ENCODE data around the gene MYO3B.
"Not testable (repeated sequence)": the region's sequence is repeated elsewhere in the genome, so short reads cannot be mapped to it uniquely, and the experiment has no call there.

The MYO3B gene

DNA sequence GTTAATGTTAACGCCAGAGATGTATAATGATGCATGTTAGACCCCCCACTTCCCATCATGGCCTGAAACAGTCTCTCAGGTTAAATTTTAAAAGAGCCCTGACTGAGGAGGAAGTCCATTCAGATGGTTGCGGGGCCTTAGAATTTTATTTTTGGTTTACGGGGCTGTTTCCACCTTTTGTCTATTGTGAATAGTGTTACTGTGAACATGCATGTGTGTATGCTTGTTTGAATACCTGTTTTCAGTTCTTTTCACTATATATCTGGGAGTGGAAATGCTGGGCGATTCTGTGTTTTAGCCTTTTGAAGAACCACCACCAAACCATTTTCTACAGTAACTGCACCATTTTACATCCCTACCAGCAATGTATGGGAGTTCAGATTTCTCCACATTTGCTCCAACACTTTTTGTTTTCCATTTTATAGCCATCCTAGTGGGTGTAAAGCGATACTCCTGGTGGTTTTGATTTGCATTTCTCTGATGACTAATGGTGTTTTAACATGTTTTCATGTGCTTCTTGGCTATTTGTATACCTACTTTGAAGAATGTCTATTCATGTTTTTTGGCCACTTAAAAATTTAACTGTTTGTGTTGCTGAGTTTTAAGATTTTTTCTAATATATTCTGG lies 133.0 kb downstream of the MYO3B start:
- DNase-seq = no peak

DNA sequence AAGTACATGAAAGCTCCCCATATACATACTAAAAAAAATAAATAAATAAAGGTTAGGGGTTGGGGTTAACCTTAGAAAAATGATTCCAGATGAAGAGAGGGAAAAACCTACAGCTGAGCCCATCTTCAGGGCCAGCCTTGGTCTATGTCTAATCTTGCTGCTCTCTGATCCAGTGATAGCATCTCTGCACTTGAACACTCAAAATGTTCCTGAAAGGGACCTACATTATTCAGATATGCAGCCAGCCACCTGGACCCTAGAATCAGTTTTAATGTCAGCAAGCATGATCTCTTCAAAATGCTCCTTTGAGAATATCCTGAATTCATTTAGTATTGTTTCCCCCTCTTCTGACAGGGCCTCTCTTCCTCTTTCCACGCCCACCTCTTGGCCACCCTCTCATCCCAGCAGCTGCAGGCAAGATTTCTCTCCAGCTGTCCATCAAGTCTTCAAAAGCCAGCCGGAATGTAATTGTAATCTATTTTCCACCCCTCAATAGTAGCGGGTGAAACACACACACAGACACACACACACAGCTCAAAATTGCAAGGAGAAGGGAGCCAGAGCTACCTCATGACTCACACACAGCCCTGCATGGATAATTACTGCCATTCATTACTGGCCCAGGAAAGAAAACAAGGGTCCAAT lies 135.5 kb downstream of the MYO3B start:
- DNase-seq = no peak

DNA sequence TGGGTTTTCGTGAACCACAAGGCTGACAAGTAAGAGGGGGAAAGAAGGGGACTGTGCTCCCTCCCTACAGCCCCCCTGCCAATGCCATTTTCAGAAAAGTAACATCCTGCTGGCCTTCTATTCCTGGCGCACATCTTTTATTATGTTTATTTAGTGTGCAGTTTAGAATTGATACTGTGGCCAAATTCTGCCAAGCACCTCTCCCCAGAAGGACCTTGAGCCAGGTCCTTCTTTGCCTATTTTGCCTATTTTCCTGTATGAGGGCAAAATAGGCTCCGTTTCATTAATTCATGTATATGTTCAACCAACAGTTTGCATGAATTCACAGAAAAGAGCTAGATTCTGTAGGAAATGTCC lies 136.0 kb downstream of the MYO3B start:
- DNase-seq = no peak

DNA sequence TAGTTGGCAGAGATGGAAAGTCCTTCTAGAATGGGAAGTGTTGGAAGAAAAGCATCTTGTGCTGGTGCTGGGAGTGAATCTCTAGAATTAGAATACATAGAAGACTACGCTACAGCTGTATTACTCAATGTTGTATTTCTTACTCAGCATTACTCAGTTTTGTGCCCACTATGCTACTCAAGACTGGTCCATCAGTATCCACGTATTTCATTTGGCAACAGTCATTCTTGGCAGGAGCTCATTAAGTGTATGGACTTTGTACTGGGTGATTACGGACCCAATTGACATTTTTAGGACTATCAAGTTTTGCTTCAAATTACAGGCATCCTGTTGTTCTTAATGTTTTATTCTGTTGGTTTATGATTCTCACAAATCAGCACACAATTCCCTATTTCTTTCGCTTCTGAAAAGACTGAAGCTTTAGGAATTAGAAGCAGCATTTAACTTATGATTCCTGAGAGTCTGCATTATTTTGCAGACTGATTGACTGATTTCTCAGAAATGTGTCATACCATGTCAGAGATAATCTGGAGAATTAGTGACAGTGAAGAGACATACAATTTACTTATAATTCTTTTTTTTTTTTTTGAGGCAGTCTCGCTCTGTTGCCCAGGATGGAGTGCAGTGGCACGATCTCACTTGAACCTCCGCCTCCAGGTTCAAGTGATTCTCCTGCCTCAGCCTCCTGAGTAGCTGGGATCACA lies 136.9 kb downstream of the MYO3B start:
- no peak for DNase-seq

DNA sequence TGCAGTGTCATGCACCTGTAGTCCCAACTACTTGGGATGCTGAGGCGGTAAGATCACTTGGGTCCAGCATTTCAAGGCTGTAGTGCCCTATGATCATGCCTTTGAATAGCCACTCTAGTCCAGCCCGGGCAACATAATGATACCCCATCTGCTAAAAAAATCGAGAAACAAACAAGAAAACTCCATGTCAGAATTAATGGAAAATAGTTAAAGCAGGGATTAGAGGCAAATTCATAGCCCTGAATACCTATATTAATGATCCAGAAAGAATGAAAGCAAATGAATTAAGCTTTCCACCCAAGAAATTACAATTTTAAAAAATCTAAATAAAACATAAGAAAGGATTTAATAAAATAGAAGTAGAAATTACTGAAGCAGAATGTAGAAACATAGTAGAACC lies 143.0 kb downstream of the MYO3B start:
- DNase-seq = no peak

DNA sequence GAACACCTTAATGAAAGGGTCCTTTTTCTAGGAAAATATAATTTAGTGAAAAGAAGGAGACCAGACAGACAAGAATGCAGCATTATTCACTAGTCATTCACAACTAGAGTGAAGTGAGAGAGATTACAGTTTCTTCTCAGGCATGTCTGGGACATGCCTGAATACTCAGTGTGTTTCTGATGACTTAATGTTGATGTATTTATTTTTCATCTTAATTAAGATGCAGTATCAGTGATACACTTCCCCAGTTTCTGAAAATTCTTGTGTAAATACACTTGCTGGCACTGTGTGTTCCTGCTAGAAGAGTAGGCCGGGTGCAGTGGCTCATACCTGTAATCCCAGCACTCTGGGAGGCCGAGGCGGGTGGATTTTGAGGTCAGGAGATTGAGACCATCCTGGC lies 143.6 kb downstream of the MYO3B start:
- no peak for DNase-seq

DNA sequence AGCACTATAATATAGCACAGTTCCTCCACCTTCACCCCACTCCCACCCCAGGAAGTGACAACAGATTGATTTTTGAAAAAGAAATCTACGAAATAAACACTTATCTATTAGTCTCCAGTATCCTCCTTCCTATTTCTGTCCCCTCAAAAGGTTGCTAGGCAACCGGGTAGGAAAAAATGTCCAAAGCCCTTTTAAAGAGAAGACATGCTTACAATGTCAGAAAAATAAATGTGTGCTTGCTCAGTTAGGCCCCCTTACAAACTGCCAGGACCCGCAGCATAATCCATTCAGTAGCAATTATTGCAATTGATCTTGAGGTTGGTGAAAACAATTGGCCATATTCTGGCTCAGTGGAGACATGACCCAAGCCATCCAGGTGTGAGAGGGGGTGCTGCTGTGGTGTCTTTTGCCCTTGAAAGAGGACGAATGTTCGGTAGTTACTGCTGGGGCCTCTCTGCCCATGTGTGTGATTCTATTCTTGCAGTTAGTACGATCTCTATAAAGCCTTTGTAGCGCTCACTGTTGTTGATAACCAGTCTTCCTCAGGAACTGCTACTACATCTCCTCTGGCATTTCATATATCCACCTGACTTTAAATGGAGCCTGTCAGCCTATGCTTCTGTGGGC lies 144.3 kb downstream of the MYO3B start:
- no peak for DNase-seq

DNA sequence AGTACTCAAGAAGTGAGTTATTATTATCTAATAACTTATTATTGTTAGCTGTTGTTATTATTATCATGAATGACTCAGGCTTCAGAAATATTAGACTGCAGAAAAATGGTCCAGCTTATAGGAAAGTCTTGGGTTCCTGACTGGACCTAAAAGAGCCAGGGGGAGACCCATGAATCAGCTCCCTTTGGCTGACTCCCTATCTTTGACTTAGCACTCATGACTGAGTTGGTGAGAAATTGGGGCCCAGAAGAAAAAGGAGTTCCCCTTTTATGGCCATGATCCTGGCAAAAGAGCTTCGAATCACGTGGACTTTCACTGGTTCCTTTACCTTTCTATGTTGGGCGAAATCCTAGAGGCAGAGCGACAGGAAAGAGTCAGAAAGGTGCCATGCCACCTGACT lies 145.8 kb downstream of the MYO3B start:
- DNase-seq = no peak

DNA sequence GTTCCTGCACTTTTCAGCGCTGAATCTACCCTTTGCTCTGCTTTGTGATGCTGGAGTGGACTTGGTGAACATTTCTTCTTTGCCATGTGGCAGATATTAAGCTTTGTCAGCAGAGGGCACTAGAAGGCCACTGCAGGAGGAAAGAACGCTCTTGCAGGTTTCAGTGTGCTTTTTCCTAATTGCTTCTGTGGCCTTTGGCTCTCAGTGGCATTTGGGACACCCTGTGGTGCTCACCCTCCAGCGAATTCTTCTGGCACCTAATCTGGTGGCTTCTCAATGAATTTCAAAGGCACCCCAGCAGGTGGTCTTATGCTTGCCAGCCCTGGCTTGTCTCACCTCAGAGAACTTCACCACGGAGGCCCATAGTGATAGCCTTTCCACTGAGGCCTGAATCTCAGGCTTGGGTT lies 146.7 kb downstream of the MYO3B start:
- no peak for DNase-seq

DNA sequence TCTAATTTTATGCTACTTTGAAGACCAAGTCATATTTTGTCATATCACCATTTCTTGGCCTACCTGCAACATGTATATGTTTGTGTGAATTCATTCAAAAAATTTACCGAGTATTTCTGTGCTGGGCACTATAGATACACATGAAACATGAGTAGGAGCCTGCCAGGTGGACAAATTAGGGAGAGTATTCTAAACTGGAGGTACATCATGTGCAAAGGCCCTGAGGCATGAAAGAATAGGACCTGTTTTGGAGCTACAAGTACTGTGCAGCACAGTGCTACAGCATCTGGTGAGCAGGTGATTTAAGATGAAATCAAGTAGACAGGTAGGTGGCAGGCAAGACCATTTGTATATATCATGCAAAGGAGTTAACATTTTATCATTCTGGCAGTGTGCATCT lies 152.9 kb downstream of the MYO3B start:
- DNase-seq = no peak

DNA sequence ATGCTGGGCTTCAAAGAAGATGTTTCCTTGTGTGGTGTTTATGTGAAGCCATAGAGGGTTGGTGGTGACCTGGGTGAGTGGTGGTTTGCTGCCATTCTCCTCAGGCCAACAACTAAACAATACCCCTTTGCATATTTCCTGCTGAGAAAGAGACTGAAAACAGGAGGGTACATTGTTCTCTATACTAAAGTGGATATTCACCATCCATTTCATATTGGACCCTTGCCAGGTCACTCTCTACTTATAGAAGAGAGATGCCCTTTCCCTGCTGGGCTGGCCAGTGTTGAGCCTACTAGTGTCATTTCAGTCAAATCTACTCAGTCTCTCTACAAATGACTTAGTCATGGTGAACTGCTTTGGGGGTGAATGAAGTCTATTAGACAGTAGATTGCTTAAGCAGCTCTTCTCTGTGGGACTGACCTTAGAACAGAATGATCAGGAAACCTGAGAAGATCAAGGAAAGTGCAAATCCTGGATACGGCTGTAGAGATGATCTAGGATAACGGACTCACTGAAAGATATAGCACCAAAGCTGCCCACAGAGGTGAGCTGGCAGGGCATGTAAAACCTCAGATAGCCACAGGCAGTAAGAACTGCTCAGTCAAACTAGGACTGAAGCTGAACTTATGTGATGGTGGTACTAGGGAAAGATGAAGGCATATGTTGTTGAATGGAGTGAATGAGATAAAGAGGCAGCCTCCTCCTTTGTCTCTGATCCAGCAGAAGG lies 154.9 kb downstream of the MYO3B start:
- no peak for DNase-seq

DNA sequence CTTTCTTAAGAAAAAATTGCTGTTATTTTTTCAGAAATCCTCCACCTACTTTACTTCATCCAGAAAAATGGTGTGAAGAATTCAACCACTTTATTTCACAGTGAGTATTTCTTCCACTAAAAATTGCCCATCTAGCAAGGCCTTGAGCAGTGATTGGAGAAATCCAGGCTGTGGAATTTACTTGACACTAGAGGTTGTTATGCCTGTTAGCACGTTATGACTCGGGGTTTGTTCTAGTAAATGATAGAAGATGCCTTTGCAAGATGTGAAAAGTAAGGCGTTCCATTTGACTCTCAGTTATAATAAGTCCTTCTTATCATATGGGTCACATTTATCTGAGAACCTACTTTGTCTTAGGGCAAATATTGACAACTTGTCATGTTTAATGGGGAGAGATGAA lies 157.4 kb downstream of the MYO3B start:
- no peak for DNase-seq

DNA sequence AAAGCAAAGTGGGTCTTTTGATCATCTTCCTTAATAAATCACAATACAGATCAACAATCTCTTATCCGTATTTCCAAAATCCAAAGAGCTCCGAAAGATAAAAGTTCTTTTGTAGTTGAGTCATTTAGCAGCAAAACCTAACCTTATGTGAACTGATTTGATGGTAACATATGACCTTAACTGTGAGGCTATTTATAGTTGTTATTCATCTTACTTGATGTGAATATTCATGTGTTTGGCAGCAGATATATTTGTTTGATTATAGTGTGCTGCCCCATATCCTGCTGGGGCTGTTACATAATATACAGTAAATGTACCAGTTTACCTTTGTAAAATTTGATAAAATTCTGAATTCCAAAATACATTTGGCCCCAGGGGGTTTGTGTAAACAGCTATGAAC lies 158.5 kb downstream of the MYO3B start:
- DNase-seq = no peak

DNA sequence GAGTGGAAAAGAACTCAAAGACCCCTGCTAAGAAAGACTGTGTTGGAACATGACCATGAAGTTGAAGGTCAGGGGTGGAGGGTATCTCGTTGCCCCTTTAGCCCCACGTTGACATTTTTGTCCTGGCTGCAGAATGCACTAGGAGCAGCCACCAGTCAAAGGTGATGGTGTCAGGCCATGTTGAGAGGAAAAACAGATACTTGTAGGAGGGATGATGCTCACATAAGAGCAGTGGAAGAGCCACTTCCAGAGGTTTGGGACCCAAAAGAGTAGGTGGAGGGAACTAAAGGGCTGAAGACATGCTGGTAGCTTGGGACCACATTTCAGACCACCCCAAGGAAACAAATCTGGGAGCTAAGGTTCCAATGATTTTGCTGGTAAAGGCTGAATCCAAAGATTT lies 159.0 kb downstream of the MYO3B start:
- no peak for DNase-seq

DNA sequence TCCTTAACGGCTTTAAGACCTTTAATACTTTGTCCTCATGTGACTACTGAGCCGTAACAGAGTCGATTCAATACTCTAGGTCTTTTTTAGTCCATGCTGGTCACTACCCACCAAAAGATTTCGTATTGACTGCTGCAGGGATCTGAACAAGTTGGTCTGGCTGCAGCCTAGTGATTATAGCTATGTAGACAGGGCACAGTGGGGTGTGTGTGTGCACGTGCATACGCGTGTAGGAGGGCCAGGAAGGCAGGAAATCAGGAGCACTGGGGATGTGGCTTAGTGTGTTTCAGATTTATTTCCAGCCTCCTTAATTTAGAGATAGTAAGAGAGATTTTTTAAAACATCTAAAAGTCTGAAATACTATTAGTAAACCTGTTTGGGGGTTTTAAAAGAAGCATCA lies 161.4 kb downstream of the MYO3B start:
- no peak for DNase-seq

DNA sequence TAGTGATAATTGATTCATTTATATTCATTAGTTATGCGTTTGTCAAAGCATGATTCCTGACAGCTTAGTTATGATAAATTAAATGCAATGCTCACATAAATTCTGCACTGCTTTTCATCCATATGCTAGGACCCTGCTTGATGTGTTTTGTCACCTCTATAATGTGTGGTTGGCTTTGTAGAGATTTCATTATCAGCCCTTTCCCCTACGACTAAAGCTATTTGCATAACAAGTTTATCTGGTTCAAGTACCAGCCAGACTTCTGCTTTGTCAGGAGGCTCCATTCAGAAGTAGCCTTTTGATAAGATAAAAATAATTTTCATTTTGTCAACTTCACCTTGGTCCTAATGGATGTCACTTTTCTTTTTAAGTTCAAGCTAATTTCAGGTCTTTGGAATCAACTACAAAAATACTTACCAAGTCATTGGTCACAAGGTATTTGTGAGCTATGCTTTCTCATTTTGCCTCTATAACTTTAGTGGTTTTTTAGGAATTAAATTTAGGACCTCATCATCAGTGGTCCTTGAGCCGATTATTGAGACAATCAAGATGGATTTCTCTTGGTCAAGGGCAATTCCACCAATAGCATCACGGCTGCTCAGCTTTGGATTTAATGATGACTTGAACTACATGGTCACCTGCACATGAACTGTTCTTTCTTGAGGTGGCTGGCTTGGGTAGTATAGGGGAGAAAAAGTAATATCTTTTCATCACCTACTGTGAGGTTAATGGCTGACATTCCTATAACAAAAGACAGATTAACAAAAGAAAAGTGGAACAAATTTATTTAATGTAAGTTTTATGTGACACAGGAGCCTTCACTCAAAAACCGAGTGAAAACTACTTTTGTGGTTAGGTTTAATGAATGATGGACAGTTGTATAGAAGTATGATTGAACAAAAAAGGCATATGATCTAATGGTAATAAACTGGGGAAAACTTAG lies 162.1 kb downstream of the MYO3B start:
- no peak for DNase-seq

DNA sequence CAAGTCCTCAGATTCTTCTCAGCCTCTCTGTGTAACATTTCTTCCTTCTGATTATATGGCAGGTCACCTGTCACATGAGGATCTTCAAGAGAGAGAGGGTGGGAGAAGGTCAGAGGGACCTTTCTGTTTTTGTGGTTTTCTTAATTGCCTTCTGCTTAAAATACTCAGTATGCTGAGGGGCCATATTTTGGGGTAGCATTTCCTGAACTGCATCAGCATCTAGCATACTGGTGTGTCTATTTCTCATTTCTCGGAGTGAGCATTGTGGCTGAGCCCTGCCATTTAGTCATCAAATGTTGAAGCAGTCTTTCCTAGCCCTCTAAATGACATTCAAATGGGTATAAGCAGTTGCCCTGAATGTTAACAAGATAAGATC lies 162.7 kb downstream of the MYO3B start:
- DNase-seq = no peak

DNA sequence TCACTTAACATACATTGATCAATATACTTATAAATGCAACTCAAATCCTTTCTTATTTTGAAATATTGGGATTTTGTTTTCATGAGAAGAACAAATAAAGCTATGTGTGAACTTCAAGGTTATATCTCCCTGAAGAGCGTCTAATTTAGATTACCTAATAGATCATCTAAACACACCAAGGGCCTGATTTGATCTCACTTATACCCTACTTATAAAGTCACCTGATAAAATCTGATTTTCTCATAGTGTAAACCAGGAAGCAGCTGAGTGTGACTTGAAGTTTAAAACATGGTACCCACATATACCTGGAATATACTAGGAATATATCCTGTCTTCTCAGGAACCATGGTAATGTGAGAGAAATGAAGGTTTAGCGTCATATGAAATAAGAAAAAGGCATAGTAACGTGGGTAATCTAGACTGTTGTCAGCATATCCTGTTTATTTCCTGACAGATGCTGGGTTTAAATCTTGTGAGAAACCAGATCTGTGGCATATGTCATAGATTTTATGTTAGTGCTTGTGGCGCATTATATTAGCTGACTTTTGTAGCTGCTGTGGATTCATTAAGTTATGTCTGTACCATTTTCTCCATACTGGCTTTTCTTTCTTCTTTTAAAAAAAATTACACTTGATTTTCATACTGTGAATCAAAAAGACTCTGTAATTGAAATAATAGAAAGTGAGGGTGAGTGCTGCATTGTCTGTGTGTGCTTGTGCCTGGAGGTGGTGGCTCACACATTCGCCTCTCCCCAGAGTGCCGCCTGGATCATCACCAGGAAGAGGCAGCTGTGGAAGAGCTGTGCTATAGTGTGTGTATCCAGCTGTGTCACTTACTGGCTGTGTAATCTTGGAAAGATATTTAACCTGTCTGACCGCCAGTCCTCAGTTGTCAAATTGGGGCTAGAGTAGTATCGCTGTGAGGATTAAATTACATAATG lies 164.0 kb downstream of the MYO3B start:
- DNase-seq = no peak

DNA sequence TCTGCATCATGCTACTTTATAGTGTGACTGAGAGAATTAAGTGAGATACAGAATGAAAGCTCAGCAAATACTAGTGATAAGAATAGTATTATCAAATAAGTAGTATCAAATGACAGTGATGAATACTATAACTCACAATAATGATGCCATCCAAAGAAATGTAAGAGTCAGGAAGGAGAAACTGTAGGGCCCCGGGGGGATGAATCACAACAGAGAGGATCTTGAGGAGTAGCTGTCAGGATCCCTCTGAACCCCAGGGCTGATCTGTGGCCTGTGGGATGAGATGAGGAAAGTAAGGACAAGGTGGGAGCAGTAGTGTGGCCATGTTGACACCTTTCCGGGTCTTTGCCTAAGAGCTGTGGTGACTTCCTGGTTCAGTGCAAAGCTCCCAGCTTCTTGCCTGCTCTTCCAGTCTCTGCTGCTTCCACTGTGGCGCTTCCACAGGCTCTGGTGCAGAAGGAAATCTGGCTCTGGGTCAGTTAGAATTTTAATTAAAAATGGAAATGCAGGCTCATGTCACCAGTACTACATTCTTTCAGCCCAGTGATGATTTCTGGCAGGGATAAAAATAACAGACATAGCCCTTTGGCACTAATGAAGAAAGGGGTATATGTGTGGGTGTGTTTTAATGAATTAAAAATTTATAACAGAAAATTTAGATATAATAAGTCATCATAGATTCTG lies 166.9 kb downstream of the MYO3B start:
- no peak for DNase-seq

DNA sequence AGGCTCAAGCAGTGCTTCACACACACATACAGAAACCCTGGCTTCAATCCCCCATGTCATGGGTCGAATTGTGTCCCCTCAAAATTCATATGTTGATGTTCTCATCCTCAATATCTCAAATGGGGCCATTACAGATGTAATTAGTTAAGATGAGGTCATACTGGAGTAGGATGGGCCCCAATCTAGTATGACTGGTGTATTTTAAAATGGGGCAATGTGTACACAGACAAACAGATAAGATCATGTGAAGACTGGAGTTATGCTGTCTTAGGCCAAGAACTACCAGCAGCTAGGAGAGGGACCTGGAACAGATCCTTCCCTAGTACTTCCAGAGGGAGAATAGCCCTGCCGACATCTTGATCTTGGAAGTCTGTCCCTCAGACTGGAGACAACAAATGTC lies 167.7 kb downstream of the MYO3B start:
- DNase-seq = no peak

DNA sequence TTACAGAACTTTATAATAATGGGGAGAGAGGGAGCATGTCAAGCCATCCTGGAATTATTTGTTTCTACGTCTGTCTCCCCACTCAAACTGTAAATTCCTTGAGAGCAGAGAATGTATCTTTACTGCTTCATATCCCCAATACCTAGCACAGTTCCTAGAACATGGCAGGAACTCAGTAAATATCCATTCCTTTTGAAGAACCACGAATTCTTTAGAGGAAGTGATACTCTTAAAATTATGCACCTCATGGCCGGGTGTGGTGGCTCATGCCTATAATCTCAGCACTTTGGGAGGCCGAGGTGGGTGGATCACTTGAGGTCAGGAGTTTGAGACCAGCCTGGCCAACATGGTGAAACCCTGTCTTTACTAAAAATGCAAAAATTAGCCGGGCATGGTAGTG lies 171.3 kb downstream of the MYO3B start:
- DNase-seq = not testable (repeated sequence)

Measured in activated naive CD4-positive, alpha-beta T cell treated with Interleukin-2 at 50 U/mL for 16 hours (primary cell).